Pancreas (tissue), 10 donors: ENCODE results near the gene PAX6. TPM values are rescaled to one million over a fixed set of nuclear protein-coding genes. Genes with fewer than 3 reads are reported as not detected.

ENCODE experiments used
- ATAC-seq, 4 donors: fragments of 200-7000 bp; cut with Tn5 transposase; one replicate each; pipeline versions ENCODE4 v1.8.0 to v1.9.1; 2020; ENCODE audit warnings: mild to moderate bottlenecking in 4 of 4, moderate library complexity in 4 of 4
- DNase-seq, 6 donors: peaks; one replicate each; pipeline ENCODE4 v3.0.0-alpha.2; 2020
- FAIRE-seq: peaks from 2 replicates; lab custom pipeline; 2012; peaks lifted over from hg19 to GRCh38; lab: Jason Lieb, UNC
- H3K27ac ChIP-seq, 4 donors: fragments of 200-600 bp; sonication (generic); 1 replicate in 3 of 4; 2 replicates in 1 of 4; pipeline versions ENCODE4 v1.5.0 to v1.8.0; 2020
- H3K27me3 ChIP-seq, 4 donors: fragments of 200-600 bp; one replicate each; pipeline ENCODE4 v1.8.0; 2021
- H3K36me3 ChIP-seq, 3 donors: fragments of 200-600 bp; sonication (generic) in 1 of 3; one replicate each; pipeline versions ENCODE4 v1.5.0 to v1.8.0; 2020 to 2021
- H3K4me1 ChIP-seq, 3 donors: fragments of 200-600 bp; one replicate each; pipeline ENCODE4 v1.8.0; 2021
- H3K4me3 ChIP-seq, 4 donors: fragments of 200-600 bp; sonication (generic) in 2 of 4; one replicate each; pipeline versions ENCODE4 v1.5.0 to v1.8.0; 2020 to 2021
- H3K9me3 ChIP-seq, 4 donors: fragments of 200-600 bp; one replicate each; pipeline ENCODE4 v1.8.0; 2021
- CTCF ChIP-seq, 4 donors: fragments of 200-600 bp; sonication (generic) in 3 of 4; IDR thresholded peaks; one replicate each; pipeline versions ENCODE4 v1.5.0 to v1.8.0; 2021; ENCODE audit warnings: antibody characterized with exemption in 4 of 4
- WGBS, 2 donors: extraction: QIAGEN DNeasy Blood & Tissue Kit; methylation state at CpG; one replicate each; pipeline ENCODE4 v1.1.7; 2013; 5-methylcytosine and 5-hydroxymethylcytosine counted together
- intact Hi-C, 3 donors: fragments of 100-400 bp; cut with DNase I; formaldehyde crosslinking; loops; one replicate each; pipeline versions ENCODE4 v1.11.1 to v1.14.2; 2022
- polyA plus RNA-seq, 2 donors: library from polyadenylated mRNA; stranded (reverse); fragments of 200-250 nt; gene quantifications; one replicate each; pipeline ENCODE4 v1.2.3, GENCODE V29; 2013
- total RNA-seq, 6 donors: library from RNA; stranded (reverse); fragmentation: NEBNext Ultra II Directional in 4 of 6; extraction: Animal tissue kit (Norgen Biotek cat#: 25700) in 4 of 6; gene quantifications; one replicate each; pipeline versions ENCODE4 v1.2.1 to v1.2.4, GENCODE V29; 2021 to 2023
- donor health status: healthy with polysubstance abuse.
- donor health status: DM: no; HTN: no; CAD: no; lungs with moderate emphysema.
- donor health status: DM: no; HTN: no; CAD: no.
- donor health status: control.
- donor health status: control.
- donor health status: Bipolar disorder and iron deficiency.
- donor health status: DM: yes; HTN: yes; CAD: no.
- donor health status: DM: no; HTN: no; CAD: no.
- donor health status: DM: no; HTN: no; CAD: no.
- donor health status: DM: yes; HTN: yes; CAD: no.

PAX6 gene
- total and polyA plus RNA-seq, 8 donors, result 2.0 to 75.0 (median 9.3) TPM

GRCh38 chr11:31817621-31818424 lies 6.7 kb upstream of the PAX6 start:
- no peak for FAIRE-seq
- intact Hi-C loops, result no loop called here

GRCh38 chr11:31817054-31817620 lies 6.0 kb upstream of the PAX6 start:
- H3K4me3 ChIP-seq, result peak overlapping the region; percentile 5 to 46 (median 16)

More at GRCh38 chr11:31817621-31818424, 6.7 kb upstream of the PAX6 start:
- 7 to 8% methylated on average over 57 to 58 of the region's 58 CpGs for WGBS, 2 donors
- peak overlapping the region; percentile 5 to 46 (median 16) for H3K4me3 ChIP-seq
- H3K4me1 ChIP-seq, result peaks cover 11 to 24% (median 16%) of the 10 kb centered on the region in 3 donors
- ATAC-seq (peak; percentile 65 to 81 (median 74)), DNase-seq (peak in 5 of 6 donors; percentile 51 to 80 (median 61))
- H3K27ac ChIP-seq, result peak overlapping the region in 1 of 4 donors; percentile 37
- TF ChIP-seq CTCF (IDR thresholded peaks at IDR 0.05), result no peak
- H3K36me3 ChIP-seq, result no peaks in the 10 kb centered on the region
- no peaks in the 10 kb centered on the region for H3K9me3 ChIP-seq
- peaks cover 3 to 75% (median 17%) of the 10 kb centered on the region in 4 donors for H3K27me3 ChIP-seq

GRCh38 chr11:31816468-31817053 lies 5.4 kb upstream of the PAX6 start:
- Histone ChIP-seq H3K36me3 (no peaks in the 10 kb centered on the region), H3K27me3 (peaks cover 4 to 67% (median 19%) of the 10 kb centered on the region in 4 donors), H3K9me3 (no peaks in the 10 kb centered on the region), H3K4me3 (peak overlapping the region in 3 of 4 donors; percentile 14 to 46 (median 21)), H3K27ac (peak overlapping the region in 1 of 4 donors; percentile 37), H3K4me1 (peaks cover 11 to 30% (median 20%) of the 10 kb centered on the region in 3 donors)
- peak in 2 of 6 donors; percentile 60 to 78 for DNase-seq
- no peak for FAIRE-seq
- intact Hi-C loops, result no loop called here
- TF ChIP-seq CTCF (IDR thresholded peaks at IDR 0.05), result no peak
- peak in 1 of 4 donors; percentile 1 for ATAC-seq
- 4 to 6% methylated on average over 36 to 40 of the region's 40 CpGs for WGBS, 2 donors

More at GRCh38 chr11:31817054-31817620, 6.0 kb upstream of the PAX6 start:
- DNase-seq (peak in 1 of 6 donors; percentile 60), FAIRE-seq (no peak), ATAC-seq (peak in 2 of 4 donors; percentile 1 to 10)
- intact Hi-C loops, result no loop called here
- H3K36me3 ChIP-seq, result no peaks in the 10 kb centered on the region
- H3K4me1 ChIP-seq, result peaks cover 11 to 27% (median 16%) of the 10 kb centered on the region in 3 donors
- H3K27ac ChIP-seq, result peak overlapping the region in 1 of 4 donors; percentile 37
- H3K27me3 ChIP-seq, result peaks cover 3 to 69% (median 17%) of the 10 kb centered on the region in 4 donors
- WGBS, 2 donors, result 3 to 5% methylated on average over 48 of the region's 48 CpGs
- TF ChIP-seq CTCF (IDR thresholded peaks at IDR 0.05), result no peak
- no peaks in the 10 kb centered on the region for H3K9me3 ChIP-seq

GRCh38 chr11:31815711-31816467 lies 4.8 kb upstream of the PAX6 start:
- WGBS, 2 donors, result 7% methylated on average over 57 of the region's 57 CpGs
- H3K27ac ChIP-seq, result peak overlapping the region in 1 of 4 donors; percentile 37
- intact Hi-C loops, result no loop called here
- H3K9me3 ChIP-seq, result no peaks in the 10 kb centered on the region
- no peak for FAIRE-seq
- TF ChIP-seq CTCF (IDR thresholded peaks at IDR 0.05), result no peak
- peak in 1 of 6 donors; percentile 64 for DNase-seq
- H3K27me3 ChIP-seq, result peaks cover 0 to 67% (median 21%) of the 10 kb centered on the region in 4 donors
- ATAC-seq, result no peak
- no peaks in the 10 kb centered on the region for H3K36me3 ChIP-seq
- peak overlapping the region in 3 of 4 donors; percentile 14 to 46 (median 21) for H3K4me3 ChIP-seq
- peaks cover 11 to 34% (median 24%) of the 10 kb centered on the region in 3 donors for H3K4me1 ChIP-seq
